PC-9 (cell line): ENCODE measurements around the gene PTPRC. TPM values are rescaled to one million over a fixed set of nuclear protein-coding genes. Genes with fewer than 3 reads are reported as not detected.

ENCODE experiments used
- BruUV-seq: library from RNA; stranded (reverse); fragments of 400-500 nt; replicated peaks from 2 replicates; lab custom pipeline; 2021; lab: Mats Ljungman, UMichigan
- CTCF ChIA-PET: fragments of 300-600 bp; sonication (Branson Sonifier 250); formaldehyde crosslinking; loops from one replicate; lab custom pipeline; 2022; ENCODE audit warnings: antibody characterized with exemption; lab: Charles Lee
- POLR2A ChIA-PET: fragments of 300-600 bp; sonication (Branson Sonifier 250); formaldehyde crosslinking; loops from one replicate; lab custom pipeline; 2022; ENCODE audit warnings: antibody characterized with exemption; ENCODE audit not compliant: unreplicated experiment; lab: Charles Lee
- DNase-seq, 2 experiments: peaks; one replicate each; pipeline versions ENCODE4 v3.0.0 to v3.0.0-alpha.2; 2015 to 2022; ENCODE audit warnings: mixed read lengths in 1 of 2
- H2AFZ ChIP-seq: fragments of 200-600 bp; sonication (generic); 2 replicates; pipeline ENCODE4 v1.8.1; 2017; ENCODE audit warnings: antibody characterized with exemption
- H3F3A ChIP-seq: fragments of 200-600 bp; sonication (generic); 2 replicates; pipeline ENCODE4 v1.8.1; 2017; ENCODE audit warnings: antibody characterized with exemption, mild to moderate bottlenecking, low read depth; ENCODE audit not compliant: insufficient read depth
- H3K27ac ChIP-seq: fragments of 200-600 bp; sonication (generic); 2 replicates; pipeline ENCODE4 v1.6.1; 2016; ENCODE audit warnings: mixed run types
- H3K27me3 ChIP-seq: fragments of 200-600 bp; sonication (generic); 2 replicates; pipeline ENCODE4 v1.6.1; 2016; ENCODE audit warnings: low read depth, mixed run types; ENCODE audit not compliant: insufficient read depth
- H3K36me3 ChIP-seq: fragments of 200-600 bp; sonication (generic); 2 replicates; pipeline ENCODE4 v1.6.1; 2016; ENCODE audit warnings: low read depth, mixed run types
- H3K4me1 ChIP-seq: fragments of 200-600 bp; sonication (generic); replicated peaks from 2 replicates; pipeline ENCODE4 v1.6.1; 2016; ENCODE audit warnings: mixed run types; ENCODE audit not compliant: insufficient read depth
- H3K4me2 ChIP-seq: fragments of 200-600 bp; sonication (generic); 2 replicates; pipeline ENCODE4 v1.6.1; 2017; ENCODE audit warnings: mixed run types
- H3K4me3 ChIP-seq: fragments of 200-600 bp; sonication (generic); 2 replicates; pipeline ENCODE4 v1.6.1; 2016; ENCODE audit warnings: mixed run types
- H3K79me2 ChIP-seq: fragments of 200-600 bp; sonication (generic); 2 replicates; pipeline ENCODE4 v1.6.1; 2017; ENCODE audit warnings: low read depth, mixed run types
- H3K9me2 ChIP-seq: fragments of 200-600 bp; sonication (generic); 2 replicates; pipeline ENCODE4 v1.8.1; 2017; ENCODE audit warnings: mild to moderate bottlenecking; ENCODE audit not compliant: insufficient read depth
- H3K9me3 ChIP-seq: fragments of 200-600 bp; sonication (generic); 2 replicates; pipeline ENCODE4 v1.8.1; 2016; ENCODE audit warnings: low read depth; ENCODE audit not compliant: insufficient read depth
- H4K20me1 ChIP-seq: fragments of 200-600 bp; sonication (generic); 2 replicates; pipeline ENCODE4 v1.8.1; 2017; ENCODE audit not compliant: insufficient read depth
- CTCF ChIP-seq: fragments of 200-600 bp; sonication (generic); conservative IDR thresholded peaks from 2 replicates; pipeline ENCODE4 v1.6.1; 2017; ENCODE audit warnings: mixed run types, antibody characterized with exemption, mild to moderate bottlenecking, moderate library complexity
- EZH2 ChIP-seq: fragments of 200-600 bp; sonication (generic); IDR thresholded peaks from 2 replicates; pipeline ENCODE4 v1.8.0; 2017; ENCODE audit warnings: antibody characterized with exemption, low read depth
- intact Hi-C: fragments of 100-400 bp; cut with micrococcal nuclease; formaldehyde crosslinking; loops from one replicate; pipeline ENCODE4 v1.10.0; 2022; ENCODE audit not compliant: unreplicated experiment
- total RNA-seq: library from RNA; stranded (reverse); gene quantifications from 2 replicates; pipeline ENCODE4 v1.2.3, GENCODE V29; 2021

PTPRC gene
- total RNA-seq, 1 experiment from 2014 or later = 0.79 TPM

- Histone ChIP-seq H3K27me3 (no peaks in the 10 kb centered on the region), H3K9me3 (no peaks in the 10 kb centered on the region), H3K79me2 (no peaks in the 10 kb centered on the region), H3K4me3 (no peak overlapping the region), H3K36me3 (no peaks in the 10 kb centered on the region), H3K9me2 (no peaks in the 10 kb centered on the region), H3K27ac (no peak overlapping the region), H3K4me2 (no peak overlapping the region), H4K20me1 (no peaks in the 10 kb centered on the region), H3K4me1 (no peaks in the 10 kb centered on the region), H2AFZ (no peak overlapping the region), H3F3A (no peaks in the 10 kb centered on the region)
- intact Hi-C loops = loop anchor here (1.0 kb wide), 1 partner anchor 31 kb away; no protein-coding TSS in a partner anchor
- peak in 1 of 2 experiments; percentile 10 for DNase-seq
- TF ChIP-seq CTCF (no peak), EZH2 (no peak)
- BruUV-seq = no TSS peak
- CTCF ChIA-PET = no interaction called here
- POLR2A ChIA-PET = no interaction called here
Measured at GRCh38 chr1:198700396-198700795, 61.6 kb downstream of the PTPRC start.

GRCh38 chr1:198701250-198701649, 62.4 kb downstream of the PTPRC start:
- Histone ChIP-seq H3K79me2 (no peaks in the 10 kb centered on the region), H3K27ac (no peak overlapping the region), H3K36me3 (no peaks in the 10 kb centered on the region), H3K4me3 (no peak overlapping the region), H3K4me1 (no peaks in the 10 kb centered on the region), H2AFZ (no peak overlapping the region), H3K4me2 (no peak overlapping the region), H3K9me3 (no peaks in the 10 kb centered on the region), H4K20me1 (no peaks in the 10 kb centered on the region), H3F3A (no peaks in the 10 kb centered on the region), H3K27me3 (no peaks in the 10 kb centered on the region), H3K9me2 (no peaks in the 10 kb centered on the region)
- POLR2A ChIA-PET = interaction anchor here (0.6 kb wide), 1 partner anchor 1230 kb away, joined by 3 read pairs; no protein-coding TSS in a partner anchor
- no peak for DNase-seq
- BruUV-seq = no TSS peak
- intact Hi-C loops = no loop called here
- TF ChIP-seq EZH2 = no peak
- TF ChIP-seq CTCF = no peak
- CTCF ChIA-PET = no interaction called here

- H2AFZ ChIP-seq = no peak overlapping the region
- no peaks in the 10 kb centered on the region for H3K9me3 ChIP-seq
- no peaks in the 10 kb centered on the region for H3K27me3 ChIP-seq
- no TSS peak for BruUV-seq
- ChIA-PET CTCF (no interaction called here), POLR2A (interaction anchor here (0.6 kb wide), 1 partner anchor 833 kb away, joined by 4 read pairs; no protein-coding TSS in a partner anchor)
- TF ChIP-seq CTCF (no peak), EZH2 (no peak)
- no peaks in the 10 kb centered on the region for H3K79me2 ChIP-seq
- H3K4me2 ChIP-seq = no peak overlapping the region
- no peaks in the 10 kb centered on the region for H3K36me3 ChIP-seq
- H3F3A ChIP-seq = no peaks in the 10 kb centered on the region
- DNase-seq = no peak
- no peak overlapping the region for H3K27ac ChIP-seq
- intact Hi-C loops = no loop called here
- no peaks in the 10 kb centered on the region for H3K9me2 ChIP-seq
- no peaks in the 10 kb centered on the region for H4K20me1 ChIP-seq
- H3K4me3 ChIP-seq = no peak overlapping the region
- H3K4me1 ChIP-seq = no peaks in the 10 kb centered on the region
Measured at GRCh38 chr1:198701766-198702539, 63.1 kb downstream of the PTPRC start.
